Measurements from ENCODE around the gene PLCD1.
"Not testable (repeated sequence)": the region's sequence is repeated elsewhere in the genome, so short reads cannot be mapped to it uniquely, and the experiment has no call there.

The PLCD1 gene

DNA sequence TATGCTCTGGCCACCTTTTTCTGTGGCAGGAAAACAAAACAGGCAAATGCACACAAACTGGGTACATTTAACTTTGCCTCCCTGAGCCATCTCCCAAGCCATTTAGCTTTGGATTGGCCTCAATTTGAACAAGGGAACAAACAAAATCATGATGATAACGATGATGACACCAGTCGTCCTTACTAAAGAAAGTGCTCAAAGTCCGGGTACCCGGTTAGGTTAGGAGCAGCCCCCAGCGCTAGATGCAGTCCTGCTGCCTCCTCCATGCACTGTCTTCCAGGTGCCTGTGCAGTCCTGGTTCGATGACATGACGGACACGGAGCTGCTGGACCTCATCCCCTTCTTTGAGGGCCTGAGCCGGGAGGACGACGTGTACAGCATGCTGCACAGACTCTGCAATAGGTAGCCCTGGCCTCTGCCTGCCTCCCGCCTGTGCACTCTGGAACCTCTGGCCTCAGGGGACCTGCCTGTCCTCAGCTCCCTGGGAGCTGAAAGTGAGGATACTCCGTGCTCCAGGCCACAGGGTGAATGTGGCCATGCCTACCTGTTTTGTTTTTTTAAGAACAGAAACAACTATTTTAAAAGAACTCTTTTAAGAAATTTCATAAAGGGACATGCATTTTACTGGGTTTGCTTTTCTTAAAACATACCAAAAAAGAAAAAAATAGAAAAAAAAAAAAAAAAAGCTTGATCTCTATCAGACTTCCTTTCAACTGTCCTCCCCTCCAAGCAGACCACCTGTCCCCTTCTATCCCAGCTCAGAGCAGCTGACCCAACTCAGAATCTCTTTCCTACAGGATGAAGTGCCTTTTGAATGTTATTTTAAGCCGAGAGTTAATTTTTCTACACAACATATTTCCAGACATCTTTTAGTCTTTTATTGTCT is 48.7 kb downstream of the PLCD1 start:
- H3K27me3 ChIP-seq (ENCODE audit: control insufficient read depth in 2 of 2, insufficient read depth in 2 of 2, low read length in 2 of 2), result no peaks in the 10 kb centered on the region
- H3K36me3 ChIP-seq (ENCODE audit: control insufficient read depth in 2 of 2, insufficient read depth in 2 of 2, low read length in 2 of 2), result peaks cover 18 to 19% of the 10 kb centered on the region in 2 donors
- H3K9me3 ChIP-seq (ENCODE audit: control insufficient read depth in 2 of 2, low read length in 2 of 2), result no peaks in the 10 kb centered on the region
- H3K4me3 ChIP-seq (ENCODE audit: low read length in 2 of 2), result no peak overlapping the region
- H3K4me1 ChIP-seq (ENCODE audit: control insufficient read depth in 2 of 2, insufficient read depth in 2 of 2, low read length in 2 of 2), result peaks cover 7 to 10% of the 10 kb centered on the region in 2 donors
- no peak overlapping the region for H3K27ac ChIP-seq (ENCODE audit: low read depth in 2 of 2, low read length in 2 of 2)
- no peak overlapping the region for H3K9ac ChIP-seq (ENCODE audit: low read depth in 1 of 2, low read length in 2 of 2)

DNA sequence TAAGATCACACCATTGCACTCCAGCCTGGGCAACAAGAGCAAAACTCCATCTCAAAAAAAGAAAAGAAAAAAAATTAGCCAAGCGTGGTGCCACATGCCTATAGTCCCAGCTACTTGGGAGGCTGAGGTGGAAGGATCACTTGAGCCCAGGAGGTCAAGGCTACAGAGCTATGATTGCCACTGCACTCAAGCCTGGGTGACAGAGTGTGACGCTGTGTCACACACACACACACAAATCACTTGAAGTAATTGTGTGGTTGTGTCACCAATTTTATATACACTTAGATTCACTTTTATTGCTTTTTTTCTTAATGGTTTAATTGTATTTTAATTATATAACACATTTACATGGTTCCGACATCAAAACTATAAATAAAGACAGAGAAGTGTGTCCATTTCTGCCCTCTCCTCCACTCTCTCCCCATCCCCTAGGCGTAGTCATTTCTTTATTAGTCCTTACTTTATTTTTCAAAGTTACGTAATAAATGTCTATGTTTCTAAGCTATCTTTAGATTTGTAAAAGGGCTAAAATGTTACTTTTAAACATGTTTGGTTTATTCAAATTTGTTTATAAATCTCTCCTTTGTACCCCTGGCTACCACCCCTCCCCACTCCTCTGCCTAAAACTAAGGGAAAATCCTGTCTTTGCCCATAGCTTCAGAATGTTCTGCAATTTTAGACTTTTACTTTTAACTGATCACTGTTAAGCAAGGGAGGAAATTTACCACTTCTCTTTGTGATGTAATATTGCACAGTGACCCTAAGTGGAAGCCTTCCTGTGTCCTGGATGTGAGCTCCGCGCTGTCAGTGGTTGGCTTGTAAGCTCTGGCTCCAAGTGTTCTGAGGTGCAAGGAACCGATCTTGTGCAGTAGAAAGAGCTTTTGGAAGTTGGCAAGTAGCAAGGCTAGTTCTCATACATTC is 49.6 kb downstream of the PLCD1 start:
- no peaks in the 10 kb centered on the region for H3K27me3 ChIP-seq (ENCODE audit: control insufficient read depth in 2 of 2, insufficient read depth in 2 of 2, low read length in 2 of 2)
- no peak overlapping the region for H3K4me3 ChIP-seq (ENCODE audit: low read length in 2 of 2)
- no peak overlapping the region for H3K9ac ChIP-seq (ENCODE audit: low read depth in 1 of 2, low read length in 2 of 2)
- peaks cover 20 to 27% of the 10 kb centered on the region in 2 donors for H3K36me3 ChIP-seq (ENCODE audit: control insufficient read depth in 2 of 2, insufficient read depth in 2 of 2, low read length in 2 of 2)
- H3K27ac ChIP-seq (ENCODE audit: low read depth in 2 of 2, low read length in 2 of 2), result no peak overlapping the region
- no peaks in the 10 kb centered on the region for H3K9me3 ChIP-seq (ENCODE audit: control insufficient read depth in 2 of 2, low read length in 2 of 2)
- H3K4me1 ChIP-seq (ENCODE audit: control insufficient read depth in 2 of 2, insufficient read depth in 2 of 2, low read length in 2 of 2), result peaks cover 0 to 2% of the 10 kb centered on the region in 2 donors

DNA sequence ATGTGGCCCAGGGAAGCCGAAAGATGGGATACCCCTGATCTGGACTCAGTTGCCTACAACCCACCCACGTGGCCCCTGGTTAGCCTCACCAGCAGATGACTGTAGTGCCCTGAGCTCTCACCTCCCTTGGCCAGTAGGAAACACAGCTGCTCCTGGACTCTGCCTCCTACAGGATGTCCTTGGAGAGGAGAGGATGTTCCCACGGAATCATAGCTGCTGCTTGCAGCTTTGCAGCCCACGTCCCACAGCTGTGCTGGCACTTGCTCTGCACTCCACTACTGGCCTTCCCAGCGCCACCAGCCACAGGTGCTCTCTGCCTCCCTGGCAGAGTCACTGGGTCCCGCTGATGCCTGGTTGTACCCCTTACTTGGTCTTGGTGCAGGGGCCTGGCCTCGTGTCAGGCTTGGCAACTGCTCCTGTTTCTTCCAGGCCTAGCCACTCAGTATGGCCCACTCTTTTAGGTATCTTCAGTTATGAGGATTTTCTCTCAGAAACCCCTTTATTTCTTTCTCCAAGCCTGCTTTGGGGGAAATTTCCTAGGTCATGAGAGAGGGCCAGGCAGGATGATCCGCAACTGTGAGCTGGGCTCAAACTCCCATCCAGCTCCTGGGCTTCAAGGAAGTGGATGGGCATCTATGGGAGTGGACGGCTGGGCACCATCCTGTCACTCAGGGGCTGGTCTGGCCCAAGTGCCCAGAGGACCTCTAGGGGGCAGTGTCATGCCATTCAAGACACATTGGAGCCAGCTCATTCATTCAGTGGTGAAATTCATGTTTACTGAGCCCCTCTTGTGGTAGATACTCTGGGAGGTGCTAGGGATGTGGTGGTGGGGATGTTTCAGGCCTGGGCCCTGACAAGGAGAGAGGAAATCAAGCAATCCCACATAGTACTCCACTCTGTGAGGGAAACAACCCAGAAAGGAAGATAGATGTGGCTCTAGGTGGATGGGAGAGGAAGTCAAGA is 55.0 kb downstream of the PLCD1 start:
- Histone ChIP-seq H3K9me3 (ENCODE audit: control insufficient read depth in 2 of 2, low read length in 2 of 2) (no peaks in the 10 kb centered on the region), H3K27me3 (ENCODE audit: control insufficient read depth in 2 of 2, insufficient read depth in 2 of 2, low read length in 2 of 2) (no peaks in the 10 kb centered on the region), H3K9ac (ENCODE audit: low read depth in 1 of 2, low read length in 2 of 2) (no peak overlapping the region), H3K36me3 (ENCODE audit: control insufficient read depth in 2 of 2, insufficient read depth in 2 of 2, low read length in 2 of 2) (peaks cover 13 to 21% of the 10 kb centered on the region in 2 donors), H3K27ac (ENCODE audit: low read depth in 2 of 2, low read length in 2 of 2) (no peak overlapping the region), H3K4me3 (ENCODE audit: low read length in 2 of 2) (no peak overlapping the region), H3K4me1 (ENCODE audit: control insufficient read depth in 2 of 2, insufficient read depth in 2 of 2, low read length in 2 of 2) (no peaks in the 10 kb centered on the region)

DNA sequence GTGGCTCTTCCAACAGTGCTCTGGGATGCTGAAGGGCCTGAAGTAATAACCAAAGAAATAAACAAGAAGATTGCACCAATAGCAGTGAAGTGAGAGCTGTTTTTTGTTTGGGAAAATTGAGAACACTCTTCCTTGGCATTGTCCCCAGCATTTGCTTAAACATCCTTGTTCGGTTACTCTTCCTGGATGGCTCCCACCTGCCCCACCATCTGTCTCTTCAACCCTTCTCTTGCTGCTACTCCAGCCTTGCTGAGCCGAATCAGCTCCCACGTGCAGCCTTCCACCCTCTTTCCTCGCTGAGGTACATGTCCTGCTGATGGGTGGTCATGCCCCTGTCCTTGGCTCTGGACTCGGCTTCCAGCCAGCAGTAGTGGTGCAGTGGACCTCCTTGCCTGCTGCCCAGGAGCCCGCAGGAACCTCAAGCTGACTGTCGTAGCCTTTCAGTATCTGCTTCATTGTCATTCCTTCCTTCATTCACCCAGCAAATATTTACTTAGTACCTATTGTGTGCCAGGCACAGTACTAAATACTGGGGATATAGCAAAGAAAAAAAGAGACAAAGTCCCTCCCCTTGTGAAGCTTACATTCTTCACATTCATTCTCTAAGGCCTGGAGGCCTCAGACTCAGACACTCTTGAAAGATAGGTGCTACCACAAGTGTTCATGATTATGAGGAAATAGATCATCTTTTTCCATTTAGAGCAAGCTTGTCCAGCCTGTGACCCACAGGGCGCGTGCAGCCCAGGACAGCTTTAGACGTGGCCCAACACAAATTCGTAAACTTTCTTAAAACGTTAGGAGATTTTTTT is 56.0 kb downstream of the PLCD1 start:
- Histone ChIP-seq H3K4me1 (ENCODE audit: control insufficient read depth in 2 of 2, insufficient read depth in 2 of 2, low read length in 2 of 2) (no peaks in the 10 kb centered on the region), H3K27ac (ENCODE audit: low read depth in 2 of 2, low read length in 2 of 2) (no peak overlapping the region), H3K9ac (ENCODE audit: low read depth in 1 of 2, low read length in 2 of 2) (no peak overlapping the region), H3K27me3 (ENCODE audit: control insufficient read depth in 2 of 2, insufficient read depth in 2 of 2, low read length in 2 of 2) (no peaks in the 10 kb centered on the region), H3K4me3 (ENCODE audit: low read length in 2 of 2) (no peak overlapping the region), H3K9me3 (ENCODE audit: control insufficient read depth in 2 of 2, low read length in 2 of 2) (no peaks in the 10 kb centered on the region), H3K36me3 (ENCODE audit: control insufficient read depth in 2 of 2, insufficient read depth in 2 of 2, low read length in 2 of 2) (peaks cover 17 to 21% of the 10 kb centered on the region in 2 donors)

DNA sequence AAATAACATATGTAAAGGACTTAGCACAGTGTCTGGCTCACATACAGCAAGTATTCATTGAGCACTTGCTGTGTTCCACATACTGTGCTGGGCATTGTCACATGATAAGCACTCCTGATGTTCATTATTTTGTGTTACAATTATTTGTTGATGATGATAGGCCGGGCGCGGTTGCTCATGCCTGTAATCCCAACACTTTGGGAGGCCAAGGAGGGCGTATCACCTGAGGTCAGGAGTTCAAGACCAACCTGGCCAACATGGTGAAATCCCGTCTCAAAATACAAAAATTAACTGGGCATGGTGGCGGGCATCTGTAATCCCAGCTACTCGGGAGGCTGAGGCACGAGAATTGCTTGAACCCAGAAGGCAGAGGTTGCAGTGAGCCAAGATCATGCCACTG is 57.4 kb downstream of the PLCD1 start:
- H3K4me3 ChIP-seq (ENCODE audit: low read length in 2 of 2); H3K27ac ChIP-seq (ENCODE audit: low read depth in 2 of 2, low read length in 2 of 2); H3K9me3 ChIP-seq (ENCODE audit: control insufficient read depth in 2 of 2, low read length in 2 of 2); H3K9ac ChIP-seq (ENCODE audit: low read depth in 1 of 2, low read length in 2 of 2); H3K27me3 ChIP-seq (ENCODE audit: control insufficient read depth in 2 of 2, insufficient read depth in 2 of 2, low read length in 2 of 2); H3K4me1 ChIP-seq (ENCODE audit: control insufficient read depth in 2 of 2, insufficient read depth in 2 of 2, low read length in 2 of 2): not testable (repeated sequence)
- peaks cover 17 to 21% of the 10 kb centered on the region in 2 donors for H3K36me3 ChIP-seq (ENCODE audit: control insufficient read depth in 2 of 2, insufficient read depth in 2 of 2, low read length in 2 of 2)

DNA sequence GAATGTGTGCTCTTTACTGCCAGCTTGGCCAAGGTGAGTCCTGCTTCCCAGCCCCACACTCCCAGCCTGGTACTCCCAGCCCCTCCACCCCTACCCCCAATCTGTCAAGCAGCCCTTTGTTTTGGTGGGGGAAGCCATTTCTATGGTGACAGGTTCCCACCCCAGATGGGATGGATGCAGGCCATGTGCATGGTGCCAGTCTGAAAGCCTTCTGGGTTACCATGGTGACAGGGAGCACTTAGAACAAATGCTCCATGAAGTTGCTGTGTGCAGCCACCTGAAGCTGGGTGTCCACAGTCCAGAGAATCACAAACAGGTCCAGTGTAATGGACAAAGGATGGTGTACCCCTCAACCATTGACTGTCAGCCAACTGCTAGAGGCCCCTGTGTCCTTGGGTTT is 58.0 kb downstream of the PLCD1 start:
- Histone ChIP-seq H3K9ac (ENCODE audit: low read depth in 1 of 2, low read length in 2 of 2) (no peak overlapping the region), H3K4me1 (ENCODE audit: control insufficient read depth in 2 of 2, insufficient read depth in 2 of 2, low read length in 2 of 2) (peaks cover 0 to 3% of the 10 kb centered on the region in 2 donors)

DNA sequence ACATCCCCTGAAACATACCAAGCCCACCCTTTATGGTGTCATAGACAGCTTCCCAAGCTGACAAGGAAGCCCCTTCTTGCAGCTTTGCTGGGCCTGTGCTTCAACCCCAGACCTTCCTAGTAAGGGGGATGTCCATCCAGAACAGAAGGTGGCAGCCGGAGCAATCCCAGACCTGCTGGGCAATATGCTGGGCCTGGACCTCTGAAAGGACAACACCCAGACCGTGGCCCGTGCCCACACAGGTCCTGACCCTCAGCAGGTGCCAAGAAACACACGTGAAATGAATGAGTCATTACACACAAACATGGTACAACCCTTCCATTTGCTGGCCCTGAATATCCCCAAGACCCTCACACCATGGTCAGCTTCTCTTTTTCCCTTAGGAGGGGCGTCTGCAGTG is 58.6 kb downstream of the PLCD1 start:
- no peaks in the 10 kb centered on the region for H3K27me3 ChIP-seq (ENCODE audit: control insufficient read depth in 2 of 2, insufficient read depth in 2 of 2, low read length in 2 of 2)
- no peak overlapping the region for H3K27ac ChIP-seq (ENCODE audit: low read depth in 2 of 2, low read length in 2 of 2)
- H3K9me3 ChIP-seq (ENCODE audit: control insufficient read depth in 2 of 2, low read length in 2 of 2), result no peaks in the 10 kb centered on the region
- H3K4me3 ChIP-seq (ENCODE audit: low read length in 2 of 2), result no peak overlapping the region
- peaks cover 12 to 13% of the 10 kb centered on the region in 2 donors for H3K36me3 ChIP-seq (ENCODE audit: control insufficient read depth in 2 of 2, insufficient read depth in 2 of 2, low read length in 2 of 2)
- no peak overlapping the region for H3K9ac ChIP-seq (ENCODE audit: low read depth in 1 of 2, low read length in 2 of 2)
- H3K4me1 ChIP-seq (ENCODE audit: control insufficient read depth in 2 of 2, insufficient read depth in 2 of 2, low read length in 2 of 2), result peaks cover 0 to 3% of the 10 kb centered on the region in 2 donors

More for the DNA sequence above, 58.0 kb downstream of the PLCD1 start:
- no peaks in the 10 kb centered on the region for H3K27me3 ChIP-seq (ENCODE audit: control insufficient read depth in 2 of 2, insufficient read depth in 2 of 2, low read length in 2 of 2)
- H3K9me3 ChIP-seq (ENCODE audit: control insufficient read depth in 2 of 2, low read length in 2 of 2), result no peaks in the 10 kb centered on the region
- peaks cover 17% of the 10 kb centered on the region in 2 donors for H3K36me3 ChIP-seq (ENCODE audit: control insufficient read depth in 2 of 2, insufficient read depth in 2 of 2, low read length in 2 of 2)
- H3K27ac ChIP-seq (ENCODE audit: low read depth in 2 of 2, low read length in 2 of 2), result no peak overlapping the region
- no peak overlapping the region for H3K4me3 ChIP-seq (ENCODE audit: low read length in 2 of 2)

DNA sequence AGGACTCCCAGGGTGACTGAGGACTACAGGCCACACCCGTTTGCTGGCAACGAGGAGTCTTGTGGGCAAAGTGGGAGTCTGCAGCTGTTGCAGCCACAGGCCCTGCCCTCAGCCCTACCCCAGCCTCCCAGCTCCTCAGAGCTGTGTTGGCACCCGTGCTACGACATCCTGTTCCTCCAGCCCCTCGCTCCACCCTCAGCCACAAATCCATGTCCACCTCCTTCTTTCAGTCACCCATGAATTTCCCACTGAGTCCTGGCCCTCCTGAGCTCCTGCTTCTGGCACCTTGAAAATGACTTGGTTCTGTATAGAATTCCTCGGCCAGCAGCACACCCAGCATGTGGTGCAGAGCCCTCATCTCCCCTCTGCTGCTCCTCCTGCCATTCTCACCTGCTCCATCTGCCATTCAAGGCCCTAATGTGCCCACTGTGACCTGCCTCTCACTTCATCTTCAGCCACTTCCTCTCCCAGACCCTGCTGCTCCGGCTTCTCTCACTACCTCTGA is 59.8 kb downstream of the PLCD1 start:
- Histone ChIP-seq H3K27me3 (ENCODE audit: control insufficient read depth in 2 of 2, insufficient read depth in 2 of 2, low read length in 2 of 2) (no peaks in the 10 kb centered on the region), H3K36me3 (ENCODE audit: control insufficient read depth in 2 of 2, insufficient read depth in 2 of 2, low read length in 2 of 2) (peaks cover 3 to 10% of the 10 kb centered on the region in 2 donors), H3K4me1 (ENCODE audit: control insufficient read depth in 2 of 2, insufficient read depth in 2 of 2, low read length in 2 of 2) (peaks cover 0 to 12% of the 10 kb centered on the region in 2 donors), H3K9me3 (ENCODE audit: control insufficient read depth in 2 of 2, low read length in 2 of 2) (no peaks in the 10 kb centered on the region), H3K4me3 (ENCODE audit: low read length in 2 of 2) (no peak overlapping the region), H3K27ac (ENCODE audit: low read depth in 2 of 2, low read length in 2 of 2) (no peak overlapping the region), H3K9ac (ENCODE audit: low read depth in 1 of 2, low read length in 2 of 2) (no peak overlapping the region)
